Keratinocyte (primary cell): ENCODE data around the gene STATH.

Experiments used
- CTCF ChIP-seq, 3 experiments: IDR thresholded peaks in 1 of 3; conservative IDR thresholded peaks in 1 of 3; optimal IDR thresholded peaks in 1 of 3; 2 replicates in 2 of 3; 3 replicates in 1 of 3; pipeline versions ENCODE3 to v1.5.1; 2011; ENCODE audit warnings: low read length in 3 of 3, mild to moderate bottlenecking in 3 of 3, moderate library complexity in 2 of 3, control low read depth in 1 of 3, inconsistent platforms in 1 of 3; ENCODE audit not compliant: insufficient read depth in 2 of 3; ENCODE audit errors: extremely low read depth in 1 of 3
- EZH2 ChIP-seq: IDR thresholded peaks from one replicate; pipeline ENCODE4 v1.6.1; 2012; ENCODE audit warnings: inconsistent platforms, mild to moderate bottlenecking, low read length, moderate library complexity

- TF ChIP-seq CTCF (optimal IDR thresholded peaks at IDR 0.05 in 1 of 3, IDR thresholded peaks at IDR 0.05 in 1 of 3, conservative IDR thresholded peaks at IDR 0.05 in 1 of 3; ENCODE audit: extremely low read depth in 1 of 3, insufficient read depth in 2 of 3, low read length in 3 of 3) (no peak), EZH2 (no peak)
These were observed 18.2 kb upstream of the STATH start for GRCh38 chr4:69977582-69977981.
